Endodermal cell (in vitro differentiated cells): ENCODE data around the gene CMTR1. TPM values are rescaled to one million over a fixed set of nuclear protein-coding genes. Genes with fewer than 3 reads are reported as not detected.
A peak's percentile ranks its signal among the peaks of the same experiment; 100 is the strongest.

Experiments
- DNase-seq: peaks from one replicate; pipeline ENCODE4 v3.0.0-alpha.2; 2017
- H3K27ac ChIP-seq: 2 replicates; pipeline ENCODE4 v1.5.1; 2013; ENCODE audit warnings: mild to moderate bottlenecking, low read depth, low read length, moderate library complexity
- H3K27me3 ChIP-seq: 2 replicates; pipeline ENCODE4 v1.6.1; 2013; ENCODE audit warnings: mild to moderate bottlenecking, low read length, moderate library complexity; ENCODE audit not compliant: insufficient read depth, control insufficient read depth, poor library complexity, severe bottlenecking
- H3K36me3 ChIP-seq: 2 replicates; pipeline ENCODE4 v1.7.0; 2013; ENCODE audit warnings: mild to moderate bottlenecking, low read length, moderate library complexity; ENCODE audit not compliant: control insufficient read depth, insufficient read depth
- H3K4me1 ChIP-seq: one replicate; pipeline ENCODE4 v1.7.0; 2013; ENCODE audit warnings: low read length; ENCODE audit not compliant: control insufficient read depth, insufficient read depth
- H3K4me3 ChIP-seq: 2 replicates; pipeline ENCODE4 v1.5.1; 2013; ENCODE audit warnings: mild to moderate bottlenecking, low read length, moderate library complexity
- H3K9ac ChIP-seq: 2 replicates; pipeline ENCODE4 v1.6.1; 2013; ENCODE audit warnings: mild to moderate bottlenecking, low read length, moderate library complexity; ENCODE audit not compliant: poor library complexity, severe bottlenecking; ENCODE audit errors: extremely low read depth
- H3K9me3 ChIP-seq: 2 replicates; pipeline ENCODE4 v1.6.1; 2013; ENCODE audit warnings: mild to moderate bottlenecking, low read length, moderate library complexity; ENCODE audit not compliant: control insufficient read depth
- H3K27ac Mint-ChIP-seq: 2 replicates; pipeline ENCODE4 v1.8.0; 2020; ENCODE audit warnings: mixed read lengths
- H3K27me3 Mint-ChIP-seq: 2 replicates; pipeline ENCODE4 v1.8.0; 2021; ENCODE audit warnings: mild to moderate bottlenecking, mixed read lengths; ENCODE audit not compliant: insufficient read depth
- H3K36me3 Mint-ChIP-seq: 2 replicates; pipeline ENCODE4 v1.8.0; 2020; ENCODE audit warnings: low read depth, mixed read lengths
- H3K4me1 Mint-ChIP-seq: 2 replicates; pipeline ENCODE4 v1.8.0; 2020; ENCODE audit warnings: mixed read lengths
- H3K4me3 Mint-ChIP-seq: 2 replicates; pipeline ENCODE4 v1.8.0; 2020; ENCODE audit warnings: mild to moderate bottlenecking, moderate library complexity, mixed read lengths
- H3K9me3 Mint-ChIP-seq: 2 replicates; pipeline ENCODE4 v1.8.0; 2020; ENCODE audit warnings: mild to moderate bottlenecking, mixed read lengths
- CTCF ChIP-seq: fragments of 200-600 bp; sonication (generic); conservative IDR thresholded peaks from 2 replicates; pipeline ENCODE4 v1.5.0; 2021; ENCODE audit warnings: antibody characterized with exemption, mild to moderate bottlenecking
- WGBS, 2 experiments: methylation state at CpG; one replicate each; pipeline versions ENCODE4 v1.1.5 to v1.1.7; 2013; ENCODE audit warnings: missing lambda C conversion rate in 2 of 2, mixed read lengths in 1 of 2; ENCODE audit not compliant: insufficient coverage in 1 of 2, insufficient read length in 1 of 2; 5-methylcytosine and 5-hydroxymethylcytosine counted together
- total RNA-seq, 2 donors: library from RNA; stranded (reverse); fragmentation: NEBNext Ultra II Directional in 1 of 2; extraction: Animal tissue kit (Norgen Biotek cat#: 25700) in 1 of 2; gene quantifications; 2 replicates in 1 of 2; 3 replicates in 1 of 2; pipeline ENCODE4 v1.2.1, GENCODE V29; 2021

The CMTR1 gene
- total RNA-seq, 2 donors from 2014 or later, result 62.0 to 91.6 TPM

GRCh38 chr6:37512400-37513011 is 79.5 kb downstream of the CMTR1 start:
- Mint-ChIP-seq H3K9me3 (no peaks in the 10 kb centered on the region), H3K27ac (no peak overlapping the region), H3K36me3 (no peaks in the 10 kb centered on the region), H3K27me3 (peaks cover 38% of the 10 kb centered on the region), H3K4me3 (no peak overlapping the region), H3K4me1 (peaks cover 29% of the 10 kb centered on the region)
- DNase-seq, result peak; percentile 81
- H3K9ac ChIP-seq, result no peak overlapping the region
- TF ChIP-seq CTCF, result no peak
- H3K36me3 ChIP-seq, result no peaks in the 10 kb centered on the region
- peaks cover 14% of the 10 kb centered on the region for H3K4me1 ChIP-seq
- WGBS, 2 experiments, result 17 to 27% methylated on average over 7 to 12 of the region's 12 CpGs
- no peak overlapping the region for H3K27ac ChIP-seq
- no peaks in the 10 kb centered on the region for H3K9me3 ChIP-seq
- peaks cover 19% of the 10 kb centered on the region for H3K27me3 ChIP-seq
- no peak overlapping the region for H3K4me3 ChIP-seq

- no peak for DNase-seq
- H3K4me3 Mint-ChIP-seq, result peak overlapping the region; percentile 12
- Histone ChIP-seq H3K27me3 (peaks cover 19% of the 10 kb centered on the region), H3K4me3 (no peak overlapping the region), H3K9me3 (no peaks in the 10 kb centered on the region), H3K27ac (no peak overlapping the region), H3K36me3 (no peaks in the 10 kb centered on the region), H3K4me1 (peaks cover 11% of the 10 kb centered on the region), H3K9ac (no peak overlapping the region)
- H3K36me3 Mint-ChIP-seq, result no peaks in the 10 kb centered on the region
- 48% methylated on average over 9 of the region's 9 CpGs; no CpG with 5 or more reads in 1 of the 2 experiments for WGBS, 2 experiments
- H3K27me3 Mint-ChIP-seq, result peaks cover 38% of the 10 kb centered on the region
- no peak overlapping the region for H3K27ac Mint-ChIP-seq
- TF ChIP-seq CTCF, result no peak
- peaks cover 27% of the 10 kb centered on the region for H3K4me1 Mint-ChIP-seq
- H3K9me3 Mint-ChIP-seq, result no peaks in the 10 kb centered on the region
Observed at GRCh38 chr6:37513155-37513554, 80.1 kb downstream of the CMTR1 start.

GRCh38 chr6:37513576-37513975 is 80.6 kb downstream of the CMTR1 start:
- Mint-ChIP-seq H3K9me3 (no peaks in the 10 kb centered on the region), H3K4me3 (peak overlapping the region; percentile 12), H3K27me3 (peaks cover 41% of the 10 kb centered on the region), H3K27ac (no peak overlapping the region), H3K4me1 (peaks cover 22% of the 10 kb centered on the region), H3K36me3 (no peaks in the 10 kb centered on the region)
- WGBS, 2 experiments, result 25 to 38% methylated on average over 3 to 10 of the region's 10 CpGs
- Histone ChIP-seq H3K9ac (no peak overlapping the region), H3K36me3 (no peaks in the 10 kb centered on the region), H3K9me3 (no peaks in the 10 kb centered on the region), H3K4me3 (no peak overlapping the region), H3K4me1 (peaks cover 9% of the 10 kb centered on the region), H3K27me3 (peaks cover 19% of the 10 kb centered on the region), H3K27ac (no peak overlapping the region)
- TF ChIP-seq CTCF, result no peak
- DNase-seq, result peak; percentile 65
